ENCODE measurements around the gene KATNA1. TPM values are rescaled to one million over a fixed set of nuclear protein-coding genes. Genes with fewer than 3 reads are reported as not detected.

KATNA1 gene
- total and polyA plus RNA-seq, 9 of the 15 experiments (the other 6 are each of a cell fraction or from before 2014, with no cell fraction given), result 22.5 to 76.9 (median 45.0) TPM

GRCh38 chr6:149566410-149567193 is 81.9 kb downstream of the KATNA1 start (continued):
- TF ChIP-seq ATF7 (IDR thresholded peaks at IDR 0.05) (no peak), ZC3H4 (CRISPR knock-in tag; IDR thresholded peaks at IDR 0.05; ENCODE audit: borderline replicate concordance) (peak; percentile 77; the same call in 1 of the 2 replicates), KHSRP (IDR thresholded peaks at IDR 0.05) (no peak), ZNF507 (tag; conservative IDR thresholded peaks at IDR 0.05) (no peak), REST (IDR thresholded peaks at IDR 0.05; ENCODE audit: borderline replicate concordance) (peak; percentile 15; the same call in 1 of the 2 replicates), REST (CRISPR knock-in tag; IDR thresholded peaks at IDR 0.05; ENCODE audit: low read depth) (no peak), ZNF143 (CRISPR knock-in tag; IDR thresholded peaks at IDR 0.05) (0 out of 2 replicates have a peak, but pooled peaks have one; percentile 27), ILK (tag; IDR thresholded peaks at IDR 0.05; ENCODE audit: borderline replicate concordance, low read depth) (no peak), NR2C1 (IDR thresholded peaks at IDR 0.05) (no peak), NR2C1 (tag; IDR thresholded peaks at IDR 0.05) (no peak), SP1 (CRISPR knock-in tag; IDR thresholded peaks at IDR 0.05) (peak; percentile 54; the same call in 1 of the 2 replicates), TRIM24 (IDR thresholded peaks at IDR 0.05) (peak in 1 of 2 experiments; percentile 50; a peak in 1 of 4 replicates), ELK1 (CRISPR knock-in tag; IDR thresholded peaks at IDR 0.05) (0 out of 2 replicates have a peak, but pooled peaks have one; percentile 23), TAF1 (IDR thresholded peaks at IDR 0.05; ENCODE audit: control insufficient read depth, extremely low read depth, insufficient read depth, low read length, severe bottlenecking) (no peak), CBFA2T3 (IDR thresholded peaks at IDR 0.05) (no peak)
